Measurements from ENCODE around the gene TAS2R20.

TAS2R20 gene

GRCh38 chr12:10957741-10958140 lies 40.4 kb downstream of the TAS2R20 start:
- peak; percentile 77 for DNase-seq

GRCh38 chr12:10956085-10956484 lies 42.0 kb downstream of the TAS2R20 start:
- no peak for DNase-seq

- no peak for DNase-seq
Observed at GRCh38 chr12:10952645-10953044, 45.5 kb downstream of the TAS2R20 start.

All from fibroblast of skin of right biceps (primary cell).